ENCODE results near the gene SPOCK1. TPM values are rescaled to one million over a fixed set of nuclear protein-coding genes. Genes with fewer than 3 reads are reported as not detected.

Gene SPOCK1
- total and polyA plus RNA-seq, 4 donors = 0.07 to 0.18 (median 0.17) TPM; not detected in 1

DNA sequence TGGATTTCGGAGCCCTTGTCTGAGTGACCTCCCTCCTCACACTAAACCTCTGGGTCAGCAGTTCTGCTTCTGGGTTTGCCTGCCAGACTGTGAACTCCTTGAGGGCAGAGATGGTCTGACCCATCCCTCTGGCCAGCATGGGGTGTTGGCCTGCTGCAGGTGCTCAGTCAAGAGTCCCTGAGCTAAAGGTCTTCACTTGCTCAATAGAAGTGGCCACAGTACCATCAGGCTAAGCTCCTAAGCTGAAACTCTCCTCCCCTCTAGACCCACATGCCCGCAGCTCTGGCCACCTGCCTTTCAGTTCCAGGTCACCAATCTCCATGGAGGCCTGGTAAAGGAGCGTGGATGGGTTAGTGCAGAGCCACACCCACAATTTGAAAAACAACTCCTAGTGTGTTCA is 316.6 kb downstream of the SPOCK1 start:
- H3K9ac ChIP-seq (ENCODE audit: low read depth in 1 of 2, low read length in 2 of 2) = no peak overlapping the region
- no peak overlapping the region for H3K4me3 ChIP-seq (ENCODE audit: low read depth in 1 of 3, low read length in 3 of 3)
- H3K27me3 ChIP-seq (ENCODE audit: control insufficient read depth in 4 of 4, insufficient read depth in 4 of 4, low read length in 3 of 4) = no peaks in the 10 kb centered on the region
- 79% methylated on average over 3 of the region's 3 CpGs for WGBS
- H3K9me3 ChIP-seq (ENCODE audit: control insufficient read depth in 4 of 4, low read length in 3 of 4) = peaks cover 0 to 2% (median 0%) of the 10 kb centered on the region in 4 donors
- H3K4me1 ChIP-seq (ENCODE audit: control insufficient read depth in 4 of 4, insufficient read depth in 4 of 4, low read length in 3 of 4) = no peaks in the 10 kb centered on the region
- DNase-seq (ENCODE audit: low spot score) = no peak
- no peak overlapping the region for H3K27ac ChIP-seq (ENCODE audit: low read depth in 1 of 2, low read length in 2 of 2)
- TF ChIP-seq, protein P1, sequence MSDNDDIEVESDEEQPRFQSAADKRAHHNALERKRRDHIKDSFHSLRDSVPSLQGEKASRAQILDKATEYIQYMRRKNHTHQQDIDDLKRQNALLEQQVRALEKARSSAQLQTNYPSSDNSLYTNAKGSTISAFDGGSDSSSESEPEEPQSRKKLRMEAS (IDR thresholded peaks at IDR 0.05) = no peak
- no peak for TF ChIP-seq NR2F2 (IDR thresholded peaks at IDR 0.05)
- no peaks in the 10 kb centered on the region for H3K36me3 ChIP-seq (ENCODE audit: control insufficient read depth in 4 of 4, insufficient read depth in 3 of 4, low read depth in 1 of 4, low read length in 3 of 4)

DNA sequence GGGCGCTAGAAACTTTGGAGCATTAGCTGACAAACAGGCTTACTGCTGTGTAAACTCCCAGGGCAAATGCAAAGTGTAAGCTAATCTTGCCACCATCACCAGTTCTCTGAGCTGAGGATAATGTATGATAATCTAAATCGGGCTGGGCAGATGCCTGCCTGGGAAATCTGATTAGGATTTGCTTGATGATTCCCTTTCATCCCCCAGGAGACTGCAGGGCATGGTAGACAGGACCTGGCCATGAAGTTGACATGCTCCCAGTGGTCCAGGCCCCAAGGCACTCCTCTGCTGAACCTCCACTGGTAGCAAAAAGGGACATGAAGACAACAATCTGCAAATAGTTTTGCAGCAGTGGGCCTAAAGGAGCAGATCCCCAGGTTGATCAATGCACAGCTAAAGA is 317.5 kb downstream of the SPOCK1 start:
- no peaks in the 10 kb centered on the region for H3K27me3 ChIP-seq (ENCODE audit: control insufficient read depth in 4 of 4, insufficient read depth in 4 of 4, low read length in 3 of 4)
- no peaks in the 10 kb centered on the region for H3K36me3 ChIP-seq (ENCODE audit: control insufficient read depth in 4 of 4, insufficient read depth in 3 of 4, low read depth in 1 of 4, low read length in 3 of 4)
- TF ChIP-seq, protein P2, sequence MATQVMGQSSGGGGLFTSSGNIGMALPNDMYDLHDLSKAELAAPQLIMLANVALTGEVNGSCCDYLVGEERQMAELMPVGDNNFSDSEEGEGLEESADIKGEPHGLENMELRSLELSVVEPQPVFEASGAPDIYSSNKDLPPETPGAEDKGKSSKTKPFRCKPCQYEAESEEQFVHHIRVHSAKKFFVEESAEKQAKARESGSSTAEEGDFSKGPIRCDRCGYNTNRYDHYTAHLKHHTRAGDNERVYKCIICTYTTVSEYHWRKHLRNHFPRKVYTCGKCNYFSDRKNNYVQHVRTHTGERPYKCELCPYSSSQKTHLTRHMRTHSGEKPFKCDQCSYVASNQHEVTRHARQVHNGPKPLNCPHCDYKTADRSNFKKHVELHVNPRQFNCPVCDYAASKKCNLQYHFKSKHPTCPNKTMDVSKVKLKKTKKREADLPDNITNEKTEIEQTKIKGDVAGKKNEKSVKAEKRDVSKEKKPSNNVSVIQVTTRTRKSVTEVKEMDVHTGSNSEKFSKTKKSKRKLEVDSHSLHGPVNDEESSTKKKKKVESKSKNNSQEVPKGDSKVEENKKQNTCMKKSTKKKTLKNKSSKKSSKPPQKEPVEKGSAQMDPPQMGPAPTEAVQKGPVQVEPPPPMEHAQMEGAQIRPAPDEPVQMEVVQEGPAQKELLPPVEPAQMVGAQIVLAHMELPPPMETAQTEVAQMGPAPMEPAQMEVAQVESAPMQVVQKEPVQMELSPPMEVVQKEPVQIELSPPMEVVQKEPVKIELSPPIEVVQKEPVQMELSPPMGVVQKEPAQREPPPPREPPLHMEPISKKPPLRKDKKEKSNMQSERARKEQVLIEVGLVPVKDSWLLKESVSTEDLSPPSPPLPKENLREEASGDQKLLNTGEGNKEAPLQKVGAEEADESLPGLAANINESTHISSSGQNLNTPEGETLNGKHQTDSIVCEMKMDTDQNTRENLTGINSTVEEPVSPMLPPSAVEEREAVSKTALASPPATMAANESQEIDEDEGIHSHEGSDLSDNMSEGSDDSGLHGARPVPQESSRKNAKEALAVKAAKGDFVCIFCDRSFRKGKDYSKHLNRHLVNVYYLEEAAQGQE (IDR thresholded peaks at IDR 0.05) = no peak
- TF ChIP-seq EGR1 (IDR thresholded peaks at IDR 0.05; ENCODE audit: low read depth in 2 of 2) = no peak
- TF ChIP-seq, protein P1 (IDR thresholded peaks at IDR 0.05) = no peak
- TF ChIP-seq HNF4G (IDR thresholded peaks at IDR 0.05) = no peak
- no peak for TF ChIP-seq SP1 (IDR thresholded peaks at IDR 0.05)
- no peak for TF ChIP-seq RAD21 (IDR thresholded peaks at IDR 0.05)
- TF ChIP-seq HNF4A (conservative IDR thresholded peaks at IDR 0.05) = no peak
- peaks cover 0 to 2% (median 0%) of the 10 kb centered on the region in 4 donors for H3K9me3 ChIP-seq (ENCODE audit: control insufficient read depth in 4 of 4, low read length in 3 of 4)
- H3K27ac ChIP-seq (ENCODE audit: low read depth in 1 of 2, low read length in 2 of 2) = no peak overlapping the region
- H3K4me1 ChIP-seq (ENCODE audit: control insufficient read depth in 4 of 4, insufficient read depth in 4 of 4, low read length in 3 of 4) = no peaks in the 10 kb centered on the region
- WGBS = 20% methylated on average over 2 of the region's 2 CpGs
- no peak overlapping the region for H3K4me3 ChIP-seq (ENCODE audit: low read depth in 1 of 3, low read length in 3 of 3)
- DNase-seq (ENCODE audit: low spot score) = no peak
- no peak overlapping the region for H3K9ac ChIP-seq (ENCODE audit: low read depth in 1 of 2, low read length in 2 of 2)

DNA sequence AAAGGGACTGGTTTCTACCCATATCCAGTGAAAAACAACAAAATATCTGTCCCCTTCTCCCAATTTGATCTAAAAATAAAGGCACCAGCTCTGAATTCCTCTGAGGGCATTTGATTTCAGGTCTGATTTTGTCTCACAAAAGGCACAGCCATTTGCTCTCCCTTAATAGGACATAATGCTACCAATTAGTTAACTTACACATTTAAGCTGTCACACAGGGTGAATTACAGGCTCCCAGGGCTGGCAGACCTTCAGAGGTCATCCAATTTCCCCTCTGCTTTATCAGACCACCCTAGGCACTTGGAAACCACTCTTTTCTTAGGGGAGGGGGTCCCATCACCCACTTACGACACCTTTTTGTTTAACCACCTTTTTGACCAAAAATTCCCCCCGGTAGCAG is 319.9 kb downstream of the SPOCK1 start:
- Histone ChIP-seq H3K36me3 (ENCODE audit: control insufficient read depth in 4 of 4, insufficient read depth in 3 of 4, low read depth in 1 of 4, low read length in 3 of 4) (no peaks in the 10 kb centered on the region), H3K27me3 (ENCODE audit: control insufficient read depth in 4 of 4, insufficient read depth in 4 of 4, low read length in 3 of 4) (peaks cover 0 to 2% (median 0%) of the 10 kb centered on the region in 4 donors), H3K9ac (ENCODE audit: low read depth in 1 of 2, low read length in 2 of 2) (no peak overlapping the region), H3K4me3 (ENCODE audit: low read depth in 1 of 3, low read length in 3 of 3) (no peak overlapping the region), H3K9me3 (ENCODE audit: control insufficient read depth in 4 of 4, low read length in 3 of 4) (peaks cover 0 to 2% (median 0%) of the 10 kb centered on the region in 4 donors), H3K4me1 (ENCODE audit: control insufficient read depth in 4 of 4, insufficient read depth in 4 of 4, low read length in 3 of 4) (no peaks in the 10 kb centered on the region), H3K27ac (ENCODE audit: low read depth in 1 of 2, low read length in 2 of 2) (no peak overlapping the region)
- DNase-seq (ENCODE audit: low spot score) = no peak
- TF ChIP-seq RXRA (IDR thresholded peaks at IDR 0.05) = no peak
- TF ChIP-seq GABPA (IDR thresholded peaks at IDR 0.05 in 1 of 2, conservative IDR thresholded peaks at IDR 0.05 in 1 of 2) = no peak
- TF ChIP-seq HNF4G (IDR thresholded peaks at IDR 0.05) = no peak
- no peak for TF ChIP-seq FOXA1 (IDR thresholded peaks at IDR 0.05)
- no peak for TF ChIP-seq EGR1 (IDR thresholded peaks at IDR 0.05; ENCODE audit: low read depth in 2 of 2)
- TF ChIP-seq, protein P3, sequence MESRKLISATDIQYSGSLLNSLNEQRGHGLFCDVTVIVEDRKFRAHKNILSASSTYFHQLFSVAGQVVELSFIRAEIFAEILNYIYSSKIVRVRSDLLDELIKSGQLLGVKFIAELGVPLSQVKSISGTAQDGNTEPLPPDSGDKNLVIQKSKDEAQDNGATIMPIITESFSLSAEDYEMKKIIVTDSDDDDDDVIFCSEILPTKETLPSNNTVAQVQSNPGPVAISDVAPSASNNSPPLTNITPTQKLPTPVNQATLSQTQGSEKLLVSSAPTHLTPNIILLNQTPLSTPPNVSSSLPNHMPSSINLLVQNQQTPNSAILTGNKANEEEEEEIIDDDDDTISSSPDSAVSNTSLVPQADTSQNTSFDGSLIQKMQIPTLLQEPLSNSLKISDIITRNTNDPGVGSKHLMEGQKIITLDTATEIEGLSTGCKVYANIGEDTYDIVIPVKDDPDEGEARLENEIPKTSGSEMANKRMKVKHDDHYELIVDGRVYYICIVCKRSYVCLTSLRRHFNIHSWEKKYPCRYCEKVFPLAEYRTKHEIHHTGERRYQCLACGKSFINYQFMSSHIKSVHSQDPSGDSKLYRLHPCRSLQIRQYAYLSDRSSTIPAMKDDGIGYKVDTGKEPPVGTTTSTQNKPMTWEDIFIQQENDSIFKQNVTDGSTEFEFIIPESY (IDR thresholded peaks at IDR 0.05) = no peak
- no peak for TF ChIP-seq HNF4A (conservative IDR thresholded peaks at IDR 0.05)
- no peak for TF ChIP-seq RAD21 (IDR thresholded peaks at IDR 0.05)
- TF ChIP-seq YY1 (IDR thresholded peaks at IDR 0.05) = no peak
- TF ChIP-seq SP1 (IDR thresholded peaks at IDR 0.05) = no peak
- TF ChIP-seq FOXA2 (IDR thresholded peaks at IDR 0.05) = no peak
- WGBS = 59% methylated on average over 2 of the region's 2 CpGs
